H1 (cell line): ENCODE data around the gene A2ML1. TPM values are rescaled to one million over a fixed set of nuclear protein-coding genes. Genes with fewer than 3 reads are reported as not detected.

Experiments
- CTCF ChIA-PET: fragments of 300-600 bp; sonication (Branson Sonifier 250); formaldehyde crosslinking; loops from one replicate; lab custom pipeline; 2021; ENCODE audit not compliant: partially characterized antibody; lab: Charles Lee
- POLR2A ChIA-PET: fragments of 300-600 bp; sonication (Branson Sonifier 250); formaldehyde crosslinking; loops from one replicate; lab custom pipeline; 2021; ENCODE audit warnings: inconsistent platforms; ENCODE audit not compliant: partially characterized antibody; lab: Charles Lee
- DNase-seq, 2 experiments: peaks; one replicate each; pipeline versions ENCODE4 v3.0.0 to v3.0.0-alpha.2; 2010 to 2022; ENCODE audit warnings: low spot score in 2 of 2, low read depth in 1 of 2, mixed read lengths in 1 of 2
- FAIRE-seq: peaks from 2 replicates; lab custom pipeline; 2011; peaks lifted over from hg19 to GRCh38; lab: Jason Lieb, UNC
- H2AFZ ChIP-seq: 2 replicates; pipeline ENCODE4 v1.8.1; 2012; ENCODE audit warnings: low read length, inconsistent platforms
- H2AK5ac ChIP-seq: 2 replicates; pipeline ENCODE4 v1.6.1; 2013; ENCODE audit warnings: low read depth, low read length
- H2BK120ac ChIP-seq: replicated peaks from 2 replicates; pipeline ENCODE3; 2013; ENCODE audit warnings: low read depth, low read length, inconsistent platforms
- H2BK12ac ChIP-seq: 2 replicates; pipeline ENCODE4 v1.6.1; 2013; ENCODE audit warnings: low read depth, low read length
- H2BK15ac ChIP-seq: 2 replicates; pipeline ENCODE4 v1.6.1; 2013; ENCODE audit warnings: low read length
- H2BK20ac ChIP-seq: 2 replicates; pipeline ENCODE4 v1.6.1; 2013; ENCODE audit warnings: low read length
- H2BK5ac ChIP-seq: 2 replicates; pipeline ENCODE4 v1.6.1; 2013; ENCODE audit warnings: low read depth, low read length
- H3K14ac ChIP-seq: 2 replicates; pipeline ENCODE4 v1.6.1; 2013; ENCODE audit warnings: inconsistent platforms; ENCODE audit not compliant: insufficient read length
- H3K18ac ChIP-seq: 2 replicates; pipeline ENCODE4 v1.6.1; 2013; ENCODE audit warnings: low read length; ENCODE audit errors: extremely low read depth
- H3K23ac ChIP-seq: 2 replicates; pipeline ENCODE4 v1.6.1; 2013; ENCODE audit warnings: inconsistent platforms; ENCODE audit not compliant: insufficient read length
- H3K23me2 ChIP-seq: 2 replicates; pipeline ENCODE4 v1.6.1; 2013; ENCODE audit warnings: low read depth, low read length
- H3K27ac ChIP-seq: 2 replicates; pipeline ENCODE4 v1.6.1; 2011; ENCODE audit warnings: low read depth, low read length, inconsistent platforms
- H3K27me3 ChIP-seq, 4 experiments: replicated peaks in 1 of 4; 1 replicate in 1 of 4; 2 replicates in 3 of 4; pipeline versions ENCODE4 v1.6.1 to v1.8.1; 2011 to 2013; ENCODE audit warnings: low read length in 3 of 4, mild to moderate bottlenecking in 3 of 4, inconsistent platforms in 2 of 4, mixed read lengths in 2 of 4, moderate library complexity in 1 of 4; ENCODE audit not compliant: control insufficient read depth in 3 of 4, insufficient read depth in 3 of 4; ENCODE audit errors: extremely low read depth in 1 of 4
- H3K36me3 ChIP-seq, 4 experiments: 2 replicates each; pipeline versions ENCODE4 v1.6.1 to v1.8.1; 2011 to 2013; ENCODE audit warnings: mild to moderate bottlenecking in 4 of 4, low read length in 3 of 4, moderate library complexity in 2 of 4, control low read depth in 1 of 4, inconsistent platforms in 1 of 4; ENCODE audit not compliant: insufficient read depth in 4 of 4, control insufficient read depth in 2 of 4
- H3K4ac ChIP-seq: replicated peaks from 2 replicates; pipeline ENCODE3; 2013; ENCODE audit warnings: low read length, low read depth, mixed read lengths, inconsistent platforms; ENCODE audit not compliant: insufficient read length
- H3K4me1 ChIP-seq, 4 experiments: replicated peaks in 1 of 4; 1 replicate in 1 of 4; 2 replicates in 3 of 4; pipeline versions ENCODE4 v1.6.1 to v1.8.1; 2011 to 2013; ENCODE audit warnings: low read length in 3 of 4, inconsistent platforms in 2 of 4, mixed read lengths in 1 of 4; ENCODE audit not compliant: insufficient read depth in 4 of 4, control insufficient read depth in 3 of 4
- H3K4me2 ChIP-seq, 2 experiments: 2 replicates each; pipeline versions ENCODE4 v1.6.1 to v1.8.1; 2011 to 2013; ENCODE audit warnings: low read depth in 2 of 2, low read length in 2 of 2, control low read depth in 1 of 2, inconsistent platforms in 1 of 2, mild to moderate bottlenecking in 1 of 2; ENCODE audit not compliant: insufficient read depth in 1 of 2
- H3K4me3 ChIP-seq, 4 experiments: fragments of 200-600, 300-600 bp in 1 of 4; sonication (generic), shearing (Covaris generic), sonication (Bioruptor Twin) in 1 of 4; 2 replicates each; pipeline versions ENCODE4 v1.5.1 to v1.8.1; 2011 to 2016; ENCODE audit warnings: low read length in 4 of 4, low read depth in 3 of 4, control low read depth in 2 of 4, inconsistent platforms in 2 of 4, mild to moderate bottlenecking in 2 of 4, mixed read lengths in 1 of 4, moderate library complexity in 1 of 4; ENCODE audit not compliant: insufficient read depth in 2 of 4; ENCODE audit errors: extremely low read depth in 1 of 4
- H3K56ac ChIP-seq: replicated peaks from 2 replicates; pipeline ENCODE3; 2013; ENCODE audit warnings: low read depth, mild to moderate bottlenecking, mixed read lengths, low read length, inconsistent platforms; ENCODE audit not compliant: insufficient read length
- H3K79me1 ChIP-seq: 2 replicates; pipeline ENCODE4 v1.6.1; 2013; ENCODE audit warnings: low read depth, low read length, control low read depth
- H3K79me2 ChIP-seq, 2 experiments: 2 replicates each; pipeline versions ENCODE4 v1.6.1 to v1.8.1; 2012 to 2013; ENCODE audit warnings: low read length in 2 of 2, mild to moderate bottlenecking in 2 of 2, inconsistent platforms in 1 of 2; ENCODE audit not compliant: insufficient read depth in 2 of 2, control insufficient read depth in 1 of 2
- H3K9ac ChIP-seq, 4 experiments: replicated peaks in 1 of 4; 1 replicate in 1 of 4; 2 replicates in 3 of 4; pipeline versions ENCODE4 v1.6.1 to v1.8.1; 2011 to 2013; ENCODE audit warnings: low read depth in 3 of 4, low read length in 3 of 4, control low read depth in 2 of 4, mild to moderate bottlenecking in 2 of 4, moderate library complexity in 2 of 4, inconsistent platforms in 1 of 4; ENCODE audit errors: extremely low read depth in 1 of 4
- H3K9me3 ChIP-seq, 2 experiments: 2 replicates each; pipeline versions ENCODE4 v1.6.1 to v1.8.1; 2012 to 2013; ENCODE audit warnings: mild to moderate bottlenecking in 2 of 2, moderate library complexity in 2 of 2, control low read depth in 1 of 2, inconsistent platforms in 1 of 2, low read depth in 1 of 2, low read length in 1 of 2, mixed read lengths in 1 of 2; ENCODE audit not compliant: insufficient read depth in 2 of 2
- H4K20me1 ChIP-seq, 2 experiments: replicated peaks in 1 of 2; 2 replicates each; pipeline versions ENCODE3 to v1.8.1; 2011 to 2013; ENCODE audit warnings: inconsistent platforms in 2 of 2, low read length in 2 of 2, mild to moderate bottlenecking in 1 of 2; ENCODE audit not compliant: insufficient read depth in 2 of 2, control insufficient read depth in 1 of 2
- H4K5ac ChIP-seq: 2 replicates; pipeline ENCODE4 v1.6.1; 2013; ENCODE audit warnings: low read length, low read depth, mixed read lengths, inconsistent platforms; ENCODE audit not compliant: insufficient read length
- H4K8ac ChIP-seq: 2 replicates; pipeline ENCODE4 v1.8.0; 2013; ENCODE audit warnings: mild to moderate bottlenecking, moderate library complexity, low read length, inconsistent platforms; ENCODE audit not compliant: insufficient read depth; ENCODE audit errors: extremely low read depth
- H4K91ac ChIP-seq: replicated peaks from 2 replicates; pipeline ENCODE3; 2013; ENCODE audit warnings: low read length, mixed read lengths, inconsistent platforms; ENCODE audit not compliant: insufficient read length
- BACH1 ChIP-seq: IDR thresholded peaks from 2 replicates; pipeline ENCODE4 v1.6.1; 2012; ENCODE audit warnings: low read length, improper control_type of control experiment
- CEBPB ChIP-seq: IDR thresholded peaks from 2 replicates; pipeline ENCODE4 v1.6.1; 2012; ENCODE audit warnings: low read depth, low read length
- GABPA ChIP-seq: IDR thresholded peaks from 2 replicates; pipeline ENCODE4 v1.6.1; 2011; ENCODE audit warnings: mild to moderate bottlenecking, low read length, moderate library complexity, borderline replicate concordance; ENCODE audit not compliant: insufficient read depth
- JUN ChIP-seq: IDR thresholded peaks from 2 replicates; pipeline ENCODE4 v1.6.1; 2011; ENCODE audit warnings: low read depth, mild to moderate bottlenecking, improper control_type of control experiment, low read length
- MAX ChIP-seq: IDR thresholded peaks from 2 replicates; pipeline ENCODE4 v1.6.1; 2012; ENCODE audit warnings: inconsistent platforms
- PHF8 ChIP-seq: fragments of 200-600 bp; sonication (generic); conservative IDR thresholded peaks from 2 replicates; pipeline ENCODE4 v1.7.1; 2012; ENCODE audit warnings: low read depth, mild to moderate bottlenecking, inconsistent platforms, low read length, moderate library complexity
- POU5F1 ChIP-seq: IDR thresholded peaks from 2 replicates; pipeline ENCODE4 v1.6.1; 2011; ENCODE audit warnings: low read depth, mild to moderate bottlenecking, low read length, moderate library complexity
- RFX5 ChIP-seq: IDR thresholded peaks from 2 replicates; pipeline ENCODE4 v1.6.1; 2011; ENCODE audit warnings: low read depth, low read length, improper control_type of control experiment, borderline replicate concordance
- RNF2 ChIP-seq: fragments of 200-900, 300-1000 bp; sonication (generic); IDR thresholded peaks from 2 replicates; pipeline ENCODE4 v1.7.1; 2016; ENCODE audit warnings: borderline replicate concordance, low read depth, mild to moderate bottlenecking, antibody characterized with exemption, low read length; ENCODE audit not compliant: poor library complexity, severe bottlenecking; ENCODE audit errors: missing control alignments
- SIN3A ChIP-seq, 2 experiments: IDR thresholded peaks in 1 of 2; conservative IDR thresholded peaks in 1 of 2; 2 replicates each; pipeline ENCODE4 v1.6.1; 2011 to 2012; ENCODE audit warnings: low read length in 2 of 2, improper control_type of control experiment in 1 of 2, low read depth in 1 of 2, mild to moderate bottlenecking in 1 of 2
- SRF ChIP-seq: IDR thresholded peaks from 2 replicates; pipeline ENCODE4 v1.6.1; 2011; ENCODE audit warnings: mild to moderate bottlenecking, low read depth, low read length, moderate library complexity
- TBP ChIP-seq: IDR thresholded peaks from 2 replicates; pipeline ENCODE4 v1.6.1; 2011; ENCODE audit warnings: low read depth, low read length, improper control_type of control experiment
- polyA plus RNA-seq, 7 experiments: library from polyadenylated mRNA; depleted of rRNA in 3 of 7; stranded (reverse) in 5 of 7; unstranded in 2 of 7; fragments of >200 nt in 5 of 7; fragments of 200-250 nt in 2 of 7; gene quantifications; 1 replicate in 5 of 7; 2 replicates in 1 of 7; 4 replicates in 1 of 7; pipeline versions ENCODE4 v1.2.1 to v1.2.3, GENCODE V29; 2011 to 2013; ENCODE audit warnings: missing spikeins in 2 of 7, mixed read lengths in 2 of 7
- total RNA-seq: library from RNA; stranded (reverse); fragmentation: NEBNext Ultra II Directional; extraction: Animal tissue kit (Norgen Biotek cat#: 25700); gene quantifications from 2 replicates; pipeline ENCODE4 v1.2.1, GENCODE V29; 2021

A2ML1 gene
- total and polyA plus RNA-seq, 2 of the 8 experiments (the other 6 are each of a cell fraction or from before 2014, with no cell fraction given): 10.2 to 10.3 TPM

GRCh38 chr12:8871068-8871467, 48.6 kb downstream of the A2ML1 start:
- no peaks in the 10 kb centered on the region for H4K20me1 ChIP-seq
- H3K14ac ChIP-seq: no peak overlapping the region
- H2BK120ac ChIP-seq: no peak overlapping the region
- H3K4ac ChIP-seq: no peak overlapping the region
- ChIA-PET CTCF (interaction anchor here (3.2 kb wide), 1 partner anchor 11 kb away, joined by 34 read pairs; no protein-coding TSS in a partner anchor), POLR2A (no interaction called here)
- no peak for TF ChIP-seq MAX
- no peak for TF ChIP-seq CEBPB
- TF ChIP-seq GABPA: no peak
- TF ChIP-seq RNF2: no peak
- TF ChIP-seq TBP: no peak
- TF ChIP-seq PHF8: no peak
- TF ChIP-seq SRF: no peak
- TF ChIP-seq JUN: no peak
- no peak for TF ChIP-seq SIN3A (conservative IDR thresholded peaks at IDR 0.05 in 1 of 2, IDR thresholded peaks at IDR 0.05 in 1 of 2; ENCODE audit: low read depth in 1 of 2, low read length in 2 of 2)
- no peak for TF ChIP-seq POU5F1
- TF ChIP-seq RFX5: no peak
- TF ChIP-seq BACH1: no peak
- no peaks in the 10 kb centered on the region for H3K27me3 ChIP-seq
- H3K79me2 ChIP-seq: no peaks in the 10 kb centered on the region
- no peaks in the 10 kb centered on the region for H3K23me2 ChIP-seq
- H2BK12ac ChIP-seq: no peak overlapping the region
- H3K9me3 ChIP-seq: no peaks in the 10 kb centered on the region
- H2AK5ac ChIP-seq: no peak overlapping the region
- no peak overlapping the region for H4K5ac ChIP-seq
- no peaks in the 10 kb centered on the region for H3K79me1 ChIP-seq
- H2BK20ac ChIP-seq: no peak overlapping the region
- H3K23ac ChIP-seq: no peak overlapping the region
- H2BK5ac ChIP-seq: no peak overlapping the region
- no peak overlapping the region for H3K9ac ChIP-seq
- FAIRE-seq (no peak), DNase-seq (no peak)
- H4K8ac ChIP-seq: no peak overlapping the region
- H3K36me3 ChIP-seq: peaks cover 0 to 4% (median 1%) of the 10 kb centered on the region in 4 experiments; a peak in 2 of 8 replicates
- no peak overlapping the region for H3K56ac ChIP-seq
- no peak overlapping the region for H2BK15ac ChIP-seq
- H3K4me2 ChIP-seq: no peak overlapping the region
- H3K18ac ChIP-seq: no peak overlapping the region
- H2AFZ ChIP-seq: no peak overlapping the region
- H4K91ac ChIP-seq: no peak overlapping the region
- H3K4me1 ChIP-seq: no peaks in the 10 kb centered on the region
- H3K27ac ChIP-seq: no peak overlapping the region
- no peak overlapping the region for H3K4me3 ChIP-seq
